Astrocyte (in vitro differentiated cells and primary cell): ENCODE measurements around the gene C10orf90. TPM values are rescaled to one million over a fixed set of nuclear protein-coding genes. Genes with fewer than 3 reads are reported as not detected.

ENCODE experiments used
- DNase-seq: peaks from one replicate; pipeline ENCODE4 v3.0.0-alpha.2; 2010; ENCODE audit warnings: low read depth
- FAIRE-seq: peaks from 2 replicates; lab custom pipeline; 2011; peaks lifted over from hg19 to GRCh38; lab: Jason Lieb, UNC
- H2AFZ ChIP-seq: 2 replicates; pipeline ENCODE4 v1.6.0; 2012; ENCODE audit warnings: low read depth, low read length, inconsistent platforms
- H3K27ac ChIP-seq: 2 replicates; pipeline ENCODE4 v1.5.1; 2011; ENCODE audit warnings: low read depth, low read length, inconsistent platforms
- H3K27me3 ChIP-seq: 2 replicates; pipeline ENCODE4 v1.6.0; 2011; ENCODE audit warnings: low read length, inconsistent platforms; ENCODE audit not compliant: insufficient read depth
- H3K36me3 ChIP-seq: 2 replicates; pipeline ENCODE4 v1.5.1; 2011; ENCODE audit warnings: low read length, inconsistent platforms; ENCODE audit not compliant: insufficient read depth
- H3K4me1 ChIP-seq: 2 replicates; pipeline ENCODE4 v1.5.1; 2011; ENCODE audit warnings: low read length, inconsistent platforms; ENCODE audit not compliant: insufficient read depth
- H3K4me2 ChIP-seq: 2 replicates; pipeline ENCODE4 v1.6.0; 2012; ENCODE audit warnings: low read length, inconsistent platforms
- H3K4me3 ChIP-seq: 2 replicates; pipeline ENCODE4 v1.5.1; 2011; ENCODE audit warnings: low read depth, mild to moderate bottlenecking, low read length, inconsistent platforms; ENCODE audit not compliant: insufficient read depth
- H3K79me2 ChIP-seq: 2 replicates; pipeline ENCODE4 v1.6.0; 2012; ENCODE audit warnings: mild to moderate bottlenecking, low read length, inconsistent platforms; ENCODE audit not compliant: insufficient read depth
- H3K9ac ChIP-seq: 2 replicates; pipeline ENCODE4 v1.6.0; 2012; ENCODE audit warnings: mild to moderate bottlenecking, low read length, inconsistent platforms
- H3K9me3 ChIP-seq: 2 replicates; pipeline ENCODE4 v1.5.1; 2012; ENCODE audit warnings: low read depth, mild to moderate bottlenecking, low read length, inconsistent platforms; ENCODE audit not compliant: insufficient read depth
- H4K20me1 ChIP-seq: 2 replicates; pipeline ENCODE4 v1.6.0; 2012; ENCODE audit warnings: low read length, inconsistent platforms; ENCODE audit not compliant: insufficient read depth
- H3K27ac Mint-ChIP-seq: one replicate; pipeline ENCODE4 v1.8.0; 2021; ENCODE audit warnings: mild to moderate bottlenecking, mixed read lengths; ENCODE audit not compliant: unreplicated experiment
- H3K27me3 Mint-ChIP-seq: one replicate; pipeline ENCODE4 v1.8.0; 2021; ENCODE audit warnings: low read depth, mixed read lengths; ENCODE audit not compliant: unreplicated experiment
- H3K36me3 Mint-ChIP-seq: one replicate; pipeline ENCODE4 v1.8.0; 2021; ENCODE audit warnings: low read depth, mixed read lengths; ENCODE audit not compliant: unreplicated experiment
- H3K4me1 Mint-ChIP-seq: one replicate; pipeline ENCODE4 v1.8.0; 2021; ENCODE audit warnings: low read depth, mixed read lengths; ENCODE audit not compliant: unreplicated experiment
- H3K4me3 Mint-ChIP-seq: one replicate; pipeline ENCODE4 v1.8.0; 2021; ENCODE audit warnings: mild to moderate bottlenecking, moderate library complexity, mixed read lengths; ENCODE audit not compliant: unreplicated experiment
- H3K9me3 Mint-ChIP-seq: one replicate; pipeline ENCODE4 v1.8.0; 2021; ENCODE audit warnings: mild to moderate bottlenecking, mixed read lengths; ENCODE audit not compliant: unreplicated experiment
- CTCF ChIP-seq: IDR thresholded peaks from 2 replicates; pipeline ENCODE4 v1.5.1; 2011; ENCODE audit warnings: low read depth, mild to moderate bottlenecking, inconsistent platforms, low read length, moderate library complexity; ENCODE audit not compliant: insufficient read depth
- EZH2 ChIP-seq: IDR thresholded peaks from 2 replicates; pipeline ENCODE4 v1.6.1; 2012; ENCODE audit warnings: mild to moderate bottlenecking, low read length, inconsistent platforms; ENCODE audit not compliant: insufficient read depth
- total RNA-seq: library from RNA; stranded (reverse); gene quantifications from 2 replicates; pipeline ENCODE4 v1.2.1, GENCODE V29; 2021

C10orf90 gene
- total RNA-seq, 1 donor from 2014 or later = not detected

GRCh38 chr10:126528315-126528835 is 142.1 kb downstream of the C10orf90 start:
- no peaks in the 10 kb centered on the region for H3K9me3 ChIP-seq
- H3K79me2 ChIP-seq = no peaks in the 10 kb centered on the region
- FAIRE-seq = no peak
- no peaks in the 10 kb centered on the region for H4K20me1 ChIP-seq
- no peak overlapping the region for H3K4me3 Mint-ChIP-seq
- H3K27ac ChIP-seq = no peak overlapping the region
- DNase-seq = no peak
- H3K4me1 ChIP-seq = no peaks in the 10 kb centered on the region
- H3K27me3 Mint-ChIP-seq = peaks cover 2% of the 10 kb centered on the region
- no peak overlapping the region for H3K4me2 ChIP-seq
- peaks cover 31% of the 10 kb centered on the region for H3K27me3 ChIP-seq
- H3K9ac ChIP-seq = no peak overlapping the region
- peaks cover 2% of the 10 kb centered on the region for H3K9me3 Mint-ChIP-seq
- H3K4me3 ChIP-seq = no peak overlapping the region
- H3K36me3 ChIP-seq = no peaks in the 10 kb centered on the region
- TF ChIP-seq EZH2 (no peak), CTCF (no peak)
- no peak overlapping the region for H3K27ac Mint-ChIP-seq
- no peak overlapping the region for H2AFZ ChIP-seq
- H3K36me3 Mint-ChIP-seq = no peaks in the 10 kb centered on the region
- no peaks in the 10 kb centered on the region for H3K4me1 Mint-ChIP-seq

- H3K27me3 ChIP-seq = peaks cover 33% of the 10 kb centered on the region
- Mint-ChIP-seq H3K4me1 (no peaks in the 10 kb centered on the region), H3K36me3 (no peaks in the 10 kb centered on the region), H3K9me3 (no peaks in the 10 kb centered on the region), H3K27me3 (peaks cover 2% of the 10 kb centered on the region), H3K27ac (no peak overlapping the region), H3K4me3 (no peak overlapping the region)
- no peak overlapping the region for H3K4me3 ChIP-seq
- no peak for DNase-seq
- no peaks in the 10 kb centered on the region for H3K4me1 ChIP-seq
- no peaks in the 10 kb centered on the region for H3K9me3 ChIP-seq
- FAIRE-seq = no peak
- H3K79me2 ChIP-seq = no peaks in the 10 kb centered on the region
- no peak for TF ChIP-seq EZH2
- TF ChIP-seq CTCF = no peak
- no peak overlapping the region for H3K27ac ChIP-seq
- no peak overlapping the region for H3K9ac ChIP-seq
- no peaks in the 10 kb centered on the region for H4K20me1 ChIP-seq
- H2AFZ ChIP-seq = no peak overlapping the region
- H3K36me3 ChIP-seq = no peaks in the 10 kb centered on the region
- no peak overlapping the region for H3K4me2 ChIP-seq
These were observed 142.7 kb downstream of the C10orf90 start for GRCh38 chr10:126527645-126528314.

GRCh38 chr10:126525326-126525725 is 145.2 kb downstream of the C10orf90 start:
- Histone ChIP-seq H4K20me1 (no peaks in the 10 kb centered on the region), H3K4me3 (no peak overlapping the region), H3K9me3 (no peaks in the 10 kb centered on the region), H3K9ac (no peak overlapping the region), H3K4me1 (peaks cover 7% of the 10 kb centered on the region), H3K79me2 (no peaks in the 10 kb centered on the region), H2AFZ (no peak overlapping the region), H3K36me3 (no peaks in the 10 kb centered on the region), H3K27ac (no peak overlapping the region), H3K4me2 (no peak overlapping the region), H3K27me3 (peaks cover 35% of the 10 kb centered on the region)
- H3K4me1 Mint-ChIP-seq = no peaks in the 10 kb centered on the region
- TF ChIP-seq CTCF (no peak), EZH2 (no peak)
- FAIRE-seq (no peak), DNase-seq (no peak)
- H3K27me3 Mint-ChIP-seq = peaks cover 4% of the 10 kb centered on the region
- H3K36me3 Mint-ChIP-seq = no peaks in the 10 kb centered on the region
- no peaks in the 10 kb centered on the region for H3K9me3 Mint-ChIP-seq
- no peak overlapping the region for H3K27ac Mint-ChIP-seq
- no peak overlapping the region for H3K4me3 Mint-ChIP-seq
